Effector CD4-positive, alpha-beta T cell (primary cell): ENCODE measurements around the gene TEKT1.

ENCODE experiments used
- DNase-seq: peaks from one replicate; pipeline ENCODE4 v3.0.0-alpha.2; 2020

The TEKT1 gene

DNA sequence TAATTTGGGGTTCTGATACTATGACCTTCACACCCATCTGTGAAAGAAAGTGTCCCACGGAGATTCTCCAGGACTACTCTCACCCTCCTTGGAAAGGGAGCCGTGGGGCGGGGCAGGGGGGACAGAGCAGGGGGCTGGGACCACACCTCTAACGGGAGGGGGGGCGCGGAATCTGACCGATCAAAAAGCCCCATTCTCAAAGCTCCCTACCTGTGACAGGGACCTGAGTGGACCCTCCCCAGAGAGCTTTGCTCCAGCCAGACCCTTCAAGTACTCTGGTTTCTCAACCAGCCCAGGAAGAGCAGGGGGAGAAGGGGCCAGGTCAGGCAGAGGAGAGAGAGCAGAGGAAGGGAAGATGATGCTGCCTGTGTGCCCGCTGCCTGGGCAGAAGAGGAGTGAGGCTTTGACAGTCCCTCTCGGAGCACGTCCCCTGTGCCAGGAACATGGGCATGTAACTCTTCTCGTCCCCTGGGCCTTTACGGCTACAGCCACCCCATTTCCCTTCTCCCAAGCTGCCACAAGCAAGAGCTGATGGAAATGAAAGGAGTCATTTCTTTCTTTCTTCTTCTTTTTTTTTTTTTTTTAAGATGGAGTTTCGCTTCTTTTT is 75.0 kb downstream of the TEKT1 start:
- no peak for DNase-seq

GRCh38 chr17:6755731-6756184 is 75.8 kb downstream of the TEKT1 start, which contains the start of gene XAF1:
Gene XAF1 (plus strand): TSS chr17:6756046. CDS start chr17:6756079, 33 bp downstream.
- peak; percentile 30 for DNase-seq

- no peak for DNase-seq
Observed at GRCh38 chr17:6755281-6755680, 76.2 kb downstream of the TEKT1 start.

- DNase-seq = no peak
Observed at GRCh38 chr17:6753546-6753945, 78.0 kb downstream of the TEKT1 start.

GRCh38 chr17:6753006-6753445 is 78.5 kb downstream of the TEKT1 start:
- DNase-seq = no peak

- DNase-seq = no peak
Observed at GRCh38 chr17:6752068-6752909, 79.2 kb downstream of the TEKT1 start.

- no peak for DNase-seq
Observed at GRCh38 chr17:6749519-6749918, 82.0 kb downstream of the TEKT1 start.

DNA sequence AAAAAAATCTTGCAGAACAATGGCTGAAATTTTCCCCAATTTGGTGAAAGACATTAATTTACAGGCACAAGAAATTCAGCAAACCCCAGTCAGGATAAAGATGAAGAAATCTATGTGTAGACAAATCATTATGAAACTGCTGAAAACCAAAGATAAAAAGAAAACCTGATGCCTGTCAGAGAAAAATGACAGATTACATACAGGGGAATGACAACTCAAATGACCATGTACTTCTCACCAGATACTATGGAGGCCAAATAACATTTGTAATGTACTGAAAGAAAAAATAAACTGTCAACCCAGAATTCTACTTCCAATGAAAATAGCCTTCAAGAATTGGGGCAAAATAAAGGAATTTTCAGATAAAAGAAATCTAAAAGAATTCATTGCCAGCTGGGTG is 82.9 kb downstream of the TEKT1 start:
- no peak for DNase-seq
